ENCODE results near the gene ACE2.

- TF ChIP-seq, protein P1, sequence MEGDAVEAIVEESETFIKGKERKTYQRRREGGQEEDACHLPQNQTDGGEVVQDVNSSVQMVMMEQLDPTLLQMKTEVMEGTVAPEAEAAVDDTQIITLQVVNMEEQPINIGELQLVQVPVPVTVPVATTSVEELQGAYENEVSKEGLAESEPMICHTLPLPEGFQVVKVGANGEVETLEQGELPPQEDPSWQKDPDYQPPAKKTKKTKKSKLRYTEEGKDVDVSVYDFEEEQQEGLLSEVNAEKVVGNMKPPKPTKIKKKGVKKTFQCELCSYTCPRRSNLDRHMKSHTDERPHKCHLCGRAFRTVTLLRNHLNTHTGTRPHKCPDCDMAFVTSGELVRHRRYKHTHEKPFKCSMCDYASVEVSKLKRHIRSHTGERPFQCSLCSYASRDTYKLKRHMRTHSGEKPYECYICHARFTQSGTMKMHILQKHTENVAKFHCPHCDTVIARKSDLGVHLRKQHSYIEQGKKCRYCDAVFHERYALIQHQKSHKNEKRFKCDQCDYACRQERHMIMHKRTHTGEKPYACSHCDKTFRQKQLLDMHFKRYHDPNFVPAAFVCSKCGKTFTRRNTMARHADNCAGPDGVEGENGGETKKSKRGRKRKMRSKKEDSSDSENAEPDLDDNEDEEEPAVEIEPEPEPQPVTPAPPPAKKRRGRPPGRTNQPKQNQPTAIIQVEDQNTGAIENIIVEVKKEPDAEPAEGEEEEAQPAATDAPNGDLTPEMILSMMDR (conservative IDR thresholded peaks at IDR 0.05 in 1 of 2, IDR thresholded peaks at IDR 0.05 in 1 of 2; ENCODE audit: extremely low read depth in 1 of 2, insufficient read depth in 1 of 2, low read depth in 1 of 2, low read length in 2 of 2) = no peak
- TF ChIP-seq EZH2 (IDR thresholded peaks at IDR 0.05; ENCODE audit: borderline replicate concordance, low read length) = no peak
Observed at GRCh38 chrX:15606136-15606535, 5.4 kb upstream of the ACE2 start.

Measured in mammary epithelial cell (primary cell).